NCI-H2227 treated with DMSO at 0.1 percent for 48 hours (cell line): ENCODE measurements around the gene CEMIP.

ENCODE experiments used
- DNase-seq: peaks from one replicate; lab custom pipeline; 2025; lab: John Stamatoyannopoulos, UW

CEMIP gene

GRCh38 chr15:80932513-80932815 is 153.3 kb downstream of the CEMIP start:
- no peak for DNase-seq

GRCh38 chr15:80932989-80933388 is 153.8 kb downstream of the CEMIP start:
- no peak for DNase-seq

- no peak for DNase-seq
These were observed 155.6 kb downstream of the CEMIP start for GRCh38 chr15:80934761-80935221.

- no peak for DNase-seq
These were observed 157.3 kb downstream of the CEMIP start for GRCh38 chr15:80936288-80937078.

- DNase-seq: no peak
These were observed 158.5 kb downstream of the CEMIP start for GRCh38 chr15:80937718-80938117.

GRCh38 chr15:80939216-80939615 is 160.0 kb downstream of the CEMIP start:
- no peak for DNase-seq

- DNase-seq: no peak
These were observed 161.2 kb downstream of the CEMIP start for GRCh38 chr15:80940331-80940730.

- DNase-seq: no peak
These were observed 161.7 kb downstream of the CEMIP start for GRCh38 chr15:80940851-80941250.

GRCh38 chr15:80942266-80942665 is 163.1 kb downstream of the CEMIP start:
- no peak for DNase-seq

GRCh38 chr15:80942746-80943565 is 163.8 kb downstream of the CEMIP start:
- DNase-seq: no peak

- no peak for DNase-seq
These were observed 165.6 kb downstream of the CEMIP start for GRCh38 chr15:80944818-80945217.

GRCh38 chr15:80945605-80946004 is 166.4 kb downstream of the CEMIP start:
- no peak for DNase-seq

GRCh38 chr15:80946576-80946975 is 167.4 kb downstream of the CEMIP start:
- no peak for DNase-seq

- no peak for DNase-seq
These were observed 169.6 kb downstream of the CEMIP start for GRCh38 chr15:80948651-80949292.

- DNase-seq: no peak
These were observed 170.6 kb downstream of the CEMIP start for GRCh38 chr15:80949756-80950155.

GRCh38 chr15:80950291-80951078 is 171.3 kb downstream of the CEMIP start:
- no peak for DNase-seq

GRCh38 chr15:80951941-80952340 is 172.8 kb downstream of the CEMIP start:
- DNase-seq: no peak

GRCh38 chr15:80953001-80953952 is 174.1 kb downstream of the CEMIP start:
- no peak for DNase-seq

GRCh38 chr15:80953953-80954778 is 175.0 kb downstream of the CEMIP start:
- no peak for DNase-seq
